Spinal cord (tissue), 10 donors: ENCODE data around the gene ETFA. TPM values are rescaled to one million over a fixed set of nuclear protein-coding genes. Genes with fewer than 3 reads are reported as not detected.
"Not testable (repeated sequence)": the region's sequence is repeated elsewhere in the genome, so short reads cannot be mapped to it uniquely, and the experiment has no call there.

Experiments
- DNase-seq, 6 donors: peaks; one replicate each; pipeline versions ENCODE4 v3.0.0 to v3.0.0-alpha.2; 2013 to 2015; ENCODE audit warnings: low spot score in 6 of 6, low read depth in 4 of 6
- H3K27ac ChIP-seq: one replicate; pipeline ENCODE4 v1.5.1; 2013; ENCODE audit warnings: low read depth, low read length, control low read depth
- H3K27me3 ChIP-seq: one replicate; pipeline ENCODE4 v1.6.1; 2013; ENCODE audit warnings: low read length; ENCODE audit not compliant: control insufficient read depth, insufficient read depth
- H3K36me3 ChIP-seq: one replicate; pipeline ENCODE4 v1.6.1; 2013; ENCODE audit warnings: low read length; ENCODE audit not compliant: control insufficient read depth, insufficient read depth
- H3K4me1 ChIP-seq: one replicate; pipeline ENCODE4 v1.6.1; 2013; ENCODE audit warnings: low read length; ENCODE audit not compliant: control insufficient read depth, insufficient read depth
- H3K4me3 ChIP-seq: one replicate; pipeline ENCODE4 v1.5.1; 2013; ENCODE audit warnings: low read depth, low read length, control low read depth
- H3K9me3 ChIP-seq: one replicate; pipeline ENCODE4 v1.6.1; 2013; ENCODE audit warnings: low read length; ENCODE audit not compliant: control insufficient read depth, insufficient read depth
- WGBS: methylation state at CpG from one replicate; pipeline ENCODE4 v1.1.5; 2013; ENCODE audit warnings: missing lambda C conversion rate; ENCODE audit not compliant: insufficient coverage; 5-methylcytosine and 5-hydroxymethylcytosine counted together
- polyA plus RNA-seq, 2 donors: library from polyadenylated mRNA; unstranded; fragments of 120-200 nt; gene quantifications; one replicate each; pipeline ENCODE4 v1.2.1, GENCODE V29; 2013; ENCODE audit not compliant: insufficient read length in 2 of 2
- total RNA-seq, 2 donors: library from RNA; depleted of rRNA in 1 of 2; stranded (reverse); fragments of 120-200 nt in 1 of 2; fragments of >200 nt in 1 of 2; gene quantifications; one replicate each; pipeline versions ENCODE4 v1.2.3 to v1.2.4, GENCODE V29; 2013 to 2014
- donor health status: healthy.

ETFA gene
- total and polyA plus RNA-seq, 4 donors = 100 to 127 (median 121) TPM

DNA sequence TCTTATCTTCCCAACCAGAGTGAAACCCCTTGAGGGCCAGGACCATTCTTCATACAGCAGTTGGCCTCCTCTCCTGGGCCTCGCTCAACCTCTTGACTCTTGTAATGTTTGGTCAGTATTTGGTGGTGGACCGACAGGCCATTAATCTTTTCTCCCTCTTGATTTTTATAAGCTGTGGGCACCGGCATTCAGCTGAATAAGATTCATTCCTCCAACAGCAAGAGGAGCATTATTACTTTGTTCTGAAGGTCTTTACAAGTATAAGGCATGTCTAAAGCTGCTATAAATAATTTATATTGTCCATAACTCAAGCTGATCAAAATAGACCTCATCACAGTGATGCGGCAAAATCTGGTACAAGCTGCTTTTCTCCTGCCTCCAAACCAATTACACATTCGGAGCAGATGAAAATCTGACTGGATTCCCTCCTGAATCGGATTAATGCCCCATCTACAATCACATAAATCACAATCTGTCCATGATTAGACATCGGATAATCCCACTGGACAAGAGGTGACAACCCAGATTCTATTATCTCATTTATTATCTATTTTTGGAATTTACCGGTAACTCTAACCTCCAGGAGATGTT lies 16.9 kb upstream of the ETFA start:
- Histone ChIP-seq H3K27me3 (peaks cover 29% of the 10 kb centered on the region), H3K9me3 (no peaks in the 10 kb centered on the region), H3K4me1 (no peaks in the 10 kb centered on the region), H3K4me3 (no peak overlapping the region), H3K27ac (no peak overlapping the region), H3K36me3 (no peaks in the 10 kb centered on the region)
- WGBS = 96% methylated on average over 3 of the region's 8 CpGs
- no peak for DNase-seq

DNA sequence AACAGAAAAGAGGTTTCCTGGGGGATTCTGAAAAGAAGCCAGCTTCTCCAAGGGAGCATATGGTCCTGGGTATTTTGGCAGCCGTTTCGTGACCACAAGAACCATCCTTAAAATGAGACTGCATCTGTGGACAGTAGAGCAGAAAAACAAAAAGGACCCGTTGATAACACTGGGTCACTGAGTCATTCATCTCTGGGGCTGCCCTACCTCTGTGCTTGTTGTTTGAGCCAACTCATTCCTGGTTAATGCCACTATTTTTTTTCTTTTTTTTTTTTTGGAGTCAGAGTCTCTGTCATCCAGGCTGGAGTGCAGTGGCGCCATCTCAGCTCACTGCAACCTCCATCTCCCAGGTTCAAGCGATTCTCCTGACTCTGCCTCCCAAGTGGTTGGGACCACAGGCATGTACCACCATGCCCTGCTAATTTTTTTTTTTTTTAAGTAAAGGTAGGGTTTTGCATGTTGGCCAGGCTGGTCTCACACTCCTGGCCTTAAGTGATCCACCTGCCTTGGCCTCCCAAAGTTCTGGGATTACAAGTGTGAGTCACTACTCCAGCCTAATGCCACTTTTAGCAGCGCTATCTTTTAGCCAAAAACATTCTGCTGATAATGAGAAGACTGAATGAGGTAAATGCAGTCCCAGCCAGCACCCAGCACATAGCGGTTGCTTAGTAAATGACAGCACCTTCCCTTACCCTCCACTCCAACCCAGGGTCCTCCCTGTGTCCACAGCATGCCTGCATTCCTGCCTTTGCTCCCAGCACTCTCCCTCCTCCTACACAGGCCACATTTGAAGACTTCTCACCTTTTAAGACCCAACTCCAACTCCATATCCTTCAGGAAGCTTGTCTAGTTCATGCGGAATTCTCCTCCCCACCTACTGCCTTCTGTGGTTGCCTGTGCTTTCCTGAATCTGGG lies 16.2 kb upstream of the ETFA start:
- Histone ChIP-seq H3K27ac (no peak overlapping the region), H3K4me1 (no peaks in the 10 kb centered on the region), H3K4me3 (no peak overlapping the region), H3K36me3 (no peaks in the 10 kb centered on the region), H3K9me3 (no peaks in the 10 kb centered on the region), H3K27me3 (peaks cover 21% of the 10 kb centered on the region)
- peak in 2 of 6 donors; percentile 25 to 29 for DNase-seq
- 48% methylated on average over 5 of the region's 8 CpGs for WGBS

DNA sequence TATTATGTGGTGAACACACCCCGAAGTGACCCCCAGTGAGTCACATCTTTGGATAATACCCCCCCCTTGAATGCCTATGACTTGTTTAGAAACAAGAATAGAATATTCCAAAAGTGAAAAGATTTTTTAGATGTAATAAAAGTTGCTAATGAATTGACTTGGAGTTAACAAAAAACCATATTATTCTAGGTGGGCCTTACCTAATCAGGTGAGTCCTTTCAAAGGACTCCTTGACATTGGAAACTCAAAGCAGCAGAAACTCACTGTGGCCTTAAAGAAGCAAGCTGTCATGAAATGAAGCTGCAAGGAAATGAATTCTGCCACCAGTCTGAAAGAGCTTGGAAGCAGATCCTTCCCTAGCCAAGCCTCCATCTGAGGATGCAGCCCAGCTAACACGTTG lies 14.4 kb upstream of the ETFA start:
- H3K27me3 ChIP-seq = peaks cover 22% of the 10 kb centered on the region
- DNase-seq = no peak
- no peaks in the 10 kb centered on the region for H3K36me3 ChIP-seq
- H3K27ac ChIP-seq = no peak overlapping the region
- no peaks in the 10 kb centered on the region for H3K9me3 ChIP-seq
- no CpG with 5 or more reads among the region's 2 CpGs for WGBS
- no peak overlapping the region for H3K4me3 ChIP-seq
- H3K4me1 ChIP-seq = no peaks in the 10 kb centered on the region

DNA sequence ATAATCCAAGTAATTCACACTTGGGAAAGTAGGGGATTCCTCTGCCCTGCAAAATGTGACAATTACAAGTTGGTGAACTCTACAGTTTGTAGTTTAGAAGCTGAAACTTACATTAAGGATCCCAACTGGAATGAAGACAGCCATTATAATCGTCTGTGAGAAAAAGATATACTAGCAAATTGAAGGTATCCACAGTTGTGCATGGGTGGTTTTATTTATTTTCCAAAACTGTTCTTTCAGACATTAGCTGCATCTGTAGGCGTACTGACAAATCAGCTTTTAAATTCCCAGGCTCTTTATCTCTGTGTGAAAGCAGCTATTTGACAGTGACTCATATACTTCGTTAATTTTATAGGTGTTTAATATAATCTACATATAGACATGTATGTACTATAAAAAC lies 12.8 kb upstream of the ETFA start:
- WGBS = no CpG with 5 or more reads among the region's 3 CpGs
- Histone ChIP-seq H3K9me3 (no peaks in the 10 kb centered on the region), H3K27me3 (peaks cover 17% of the 10 kb centered on the region), H3K36me3 (no peaks in the 10 kb centered on the region), H3K4me3 (no peak overlapping the region), H3K27ac (no peak overlapping the region), H3K4me1 (no peaks in the 10 kb centered on the region)
- peak in 1 of 6 donors; percentile 10 for DNase-seq

DNA sequence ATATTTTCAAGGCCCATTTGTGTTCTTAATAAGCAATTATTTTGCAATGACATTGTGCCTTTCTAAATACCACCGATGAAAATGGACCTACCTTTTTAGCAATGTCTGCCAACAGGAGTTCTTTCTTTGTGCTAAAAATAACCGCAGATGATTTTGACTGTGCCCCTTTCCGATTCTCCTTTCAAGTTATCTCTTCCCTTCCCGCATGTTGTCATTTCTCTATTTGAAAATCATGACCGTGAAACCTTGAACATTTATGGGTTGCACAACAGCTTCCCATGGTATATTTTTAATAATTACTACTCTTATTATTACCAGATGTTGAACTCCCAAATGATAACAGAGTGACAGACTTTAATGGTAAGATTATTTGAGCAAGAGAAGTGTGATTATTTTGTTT lies 10.3 kb upstream of the ETFA start:
- no peaks in the 10 kb centered on the region for H3K4me1 ChIP-seq
- no peaks in the 10 kb centered on the region for H3K9me3 ChIP-seq
- H3K36me3 ChIP-seq = no peaks in the 10 kb centered on the region
- peaks cover 11% of the 10 kb centered on the region for H3K27me3 ChIP-seq
- no peak for DNase-seq
- WGBS = 79% methylated on average over 3 of the region's 5 CpGs
- no peak overlapping the region for H3K4me3 ChIP-seq
- H3K27ac ChIP-seq = no peak overlapping the region

DNA sequence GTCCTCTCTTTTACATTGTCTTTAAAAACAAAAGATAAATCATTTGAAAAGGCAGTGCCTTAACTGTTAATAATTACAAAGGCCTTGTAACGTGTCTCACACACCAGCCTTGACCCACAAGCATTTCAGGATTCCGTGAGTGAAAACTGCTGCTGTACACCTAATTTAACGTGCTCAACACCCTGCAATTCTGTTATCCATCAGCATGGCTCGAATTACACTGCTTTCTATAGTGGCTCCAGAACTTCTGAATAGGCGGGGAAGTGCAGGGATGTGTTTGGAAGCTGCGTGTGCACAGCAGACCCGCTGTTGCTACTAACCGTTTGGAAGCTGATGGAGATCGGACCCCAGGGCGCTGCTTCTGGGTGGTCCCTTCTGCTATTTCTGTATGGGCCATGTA lies 9.9 kb upstream of the ETFA start:
- Histone ChIP-seq H3K9me3 (no peaks in the 10 kb centered on the region), H3K36me3 (no peaks in the 10 kb centered on the region), H3K27me3 (peaks cover 11% of the 10 kb centered on the region), H3K27ac (no peak overlapping the region), H3K4me3 (no peak overlapping the region), H3K4me1 (no peaks in the 10 kb centered on the region)
- DNase-seq = no peak
- WGBS = 34% methylated on average over 10 of the region's 10 CpGs

DNA sequence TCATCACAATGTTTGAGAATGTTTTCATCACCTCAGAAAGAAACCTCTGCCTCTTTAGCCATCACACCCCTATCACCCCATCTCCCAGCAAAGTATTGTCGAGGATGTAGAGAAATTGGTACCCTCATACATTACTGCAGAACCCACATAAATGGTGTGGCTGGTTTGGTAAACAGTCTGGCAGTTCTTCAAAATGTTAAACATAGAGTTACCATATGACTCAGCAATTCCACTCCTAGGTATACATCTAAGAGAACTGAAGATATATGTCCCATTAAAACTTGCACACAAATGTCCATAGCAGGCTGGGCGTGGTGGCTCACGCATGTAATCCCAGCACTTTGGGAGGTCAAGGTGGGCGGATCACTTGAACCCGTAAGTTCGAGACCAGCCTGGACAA lies 8.7 kb upstream of the ETFA start:
- 91% methylated on average over 5 of the region's 6 CpGs for WGBS
- no peaks in the 10 kb centered on the region for H3K4me1 ChIP-seq
- H3K36me3 ChIP-seq = no peaks in the 10 kb centered on the region
- H3K9me3 ChIP-seq = no peaks in the 10 kb centered on the region
- H3K27ac ChIP-seq = no peak overlapping the region
- no peak overlapping the region for H3K4me3 ChIP-seq
- peaks cover 11% of the 10 kb centered on the region for H3K27me3 ChIP-seq
- no peak for DNase-seq

DNA sequence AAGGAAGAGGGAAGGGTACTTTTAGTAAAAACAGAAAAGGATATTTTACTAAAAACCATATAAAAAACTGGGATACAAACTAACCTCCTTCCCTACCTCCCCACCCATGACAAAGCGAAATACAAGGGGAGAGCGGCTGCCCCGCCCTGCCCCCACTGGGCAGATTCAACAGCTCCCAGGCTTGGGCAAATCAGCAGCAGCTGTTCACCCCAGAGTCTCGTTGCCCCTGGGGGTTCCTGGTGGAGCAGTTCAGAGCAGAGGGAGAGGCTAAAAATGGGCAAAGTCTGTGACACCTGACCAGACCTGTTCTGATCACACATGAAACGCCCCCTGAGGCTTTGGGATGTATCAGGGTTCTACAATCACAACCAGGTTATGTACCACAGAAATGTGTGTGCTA lies 2.5 kb upstream of the ETFA start:
- no peaks in the 10 kb centered on the region for H3K27me3 ChIP-seq
- H3K4me3 ChIP-seq = no peak overlapping the region
- 72% methylated on average over 4 of the region's 5 CpGs for WGBS
- no peak for DNase-seq
- H3K9me3 ChIP-seq = no peaks in the 10 kb centered on the region
- H3K4me1 ChIP-seq = peaks cover 7% of the 10 kb centered on the region
- no peak overlapping the region for H3K27ac ChIP-seq
- H3K36me3 ChIP-seq = no peaks in the 10 kb centered on the region

DNA sequence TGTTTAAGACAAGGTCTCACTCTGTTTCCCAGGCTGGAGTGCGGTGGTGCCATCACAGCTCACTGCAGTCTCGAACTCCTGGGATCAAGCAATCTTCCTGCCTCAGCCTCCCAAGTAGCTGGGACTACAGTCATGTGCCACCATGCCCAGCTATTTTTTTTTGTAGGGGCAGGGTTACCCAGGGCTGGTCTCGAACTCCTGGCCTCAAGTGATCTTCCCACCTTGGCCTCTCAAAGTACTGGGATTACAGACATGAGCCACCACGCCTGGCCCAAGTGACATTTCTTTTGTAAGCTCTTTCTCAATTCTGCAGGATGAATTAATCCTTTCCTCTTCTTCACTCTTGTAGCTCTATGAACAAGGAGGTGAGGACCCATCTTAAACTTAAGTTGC lies 1.9 kb upstream of the ETFA start:
- not testable (repeated sequence) for H3K27ac ChIP-seq, DNase-seq, H3K4me3 ChIP-seq, H3K9me3 ChIP-seq, H3K36me3 ChIP-seq, H3K27me3 ChIP-seq, H3K4me1 ChIP-seq
- WGBS = 89% methylated on average over 4 of the region's 4 CpGs
